ENCODE results near the gene CPVL. TPM values are rescaled to one million over a fixed set of nuclear protein-coding genes. Genes with fewer than 3 reads are reported as not detected.

The CPVL gene
- total RNA-seq, 1 experiment from 2014 or later: 26.9 TPM

DNA sequence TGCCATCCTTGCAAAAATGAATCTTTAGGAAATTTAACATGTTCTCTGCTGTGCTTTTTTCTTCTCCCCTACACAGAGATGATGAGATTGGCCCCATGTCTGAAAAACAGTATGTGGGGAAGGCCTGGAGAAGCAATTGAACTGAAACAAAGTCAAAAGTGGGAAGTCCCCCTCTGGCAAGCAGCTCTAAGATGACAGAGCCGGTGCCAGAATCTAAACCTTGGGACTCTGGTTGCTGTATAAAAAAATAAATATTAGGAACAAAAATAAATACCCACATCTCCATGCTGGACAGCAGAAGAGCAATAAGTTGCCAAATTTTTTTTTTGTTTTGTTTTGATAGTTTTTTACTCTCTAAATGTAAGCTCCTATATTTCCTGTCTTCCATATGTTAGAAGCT lies 136.4 kb downstream of the CPVL start:
- H3K4me3 Mint-ChIP-seq: no peak overlapping the region
- H3K9me3 Mint-ChIP-seq: peaks cover 0 to 4% of the 10 kb centered on the region in 2 experiments; a peak in 2 of 5 replicates
- peaks cover 0 to 7% (median 5%) of the 10 kb centered on the region in 3 experiments; a peak in 5 of 7 replicates for H3K36me3 Mint-ChIP-seq (ENCODE audit: insufficient read depth in 1 of 3, low read depth in 3 of 3)
- no peak overlapping the region for H4K8ac ChIP-seq (replicated peaks; ENCODE audit: insufficient read length, low read depth, low read length)
- H3K79me2 ChIP-seq (ENCODE audit: insufficient read depth, low read length): no peaks in the 10 kb centered on the region
- H4K20me1 ChIP-seq (ENCODE audit: control insufficient read depth, insufficient read depth, insufficient read length): no peaks in the 10 kb centered on the region
- no peak overlapping the region for H3K56ac ChIP-seq (ENCODE audit: insufficient read length, low read depth, low read length)
- TF ChIP-seq, protein P1, sequence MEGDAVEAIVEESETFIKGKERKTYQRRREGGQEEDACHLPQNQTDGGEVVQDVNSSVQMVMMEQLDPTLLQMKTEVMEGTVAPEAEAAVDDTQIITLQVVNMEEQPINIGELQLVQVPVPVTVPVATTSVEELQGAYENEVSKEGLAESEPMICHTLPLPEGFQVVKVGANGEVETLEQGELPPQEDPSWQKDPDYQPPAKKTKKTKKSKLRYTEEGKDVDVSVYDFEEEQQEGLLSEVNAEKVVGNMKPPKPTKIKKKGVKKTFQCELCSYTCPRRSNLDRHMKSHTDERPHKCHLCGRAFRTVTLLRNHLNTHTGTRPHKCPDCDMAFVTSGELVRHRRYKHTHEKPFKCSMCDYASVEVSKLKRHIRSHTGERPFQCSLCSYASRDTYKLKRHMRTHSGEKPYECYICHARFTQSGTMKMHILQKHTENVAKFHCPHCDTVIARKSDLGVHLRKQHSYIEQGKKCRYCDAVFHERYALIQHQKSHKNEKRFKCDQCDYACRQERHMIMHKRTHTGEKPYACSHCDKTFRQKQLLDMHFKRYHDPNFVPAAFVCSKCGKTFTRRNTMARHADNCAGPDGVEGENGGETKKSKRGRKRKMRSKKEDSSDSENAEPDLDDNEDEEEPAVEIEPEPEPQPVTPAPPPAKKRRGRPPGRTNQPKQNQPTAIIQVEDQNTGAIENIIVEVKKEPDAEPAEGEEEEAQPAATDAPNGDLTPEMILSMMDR (conservative IDR thresholded peaks at IDR 0.05): no peak
- H2BK5ac ChIP-seq (ENCODE audit: insufficient read length, low read length): no peak overlapping the region
- H3K4ac ChIP-seq (ENCODE audit: low read depth, low read length): no peak overlapping the region
- H2AK5ac ChIP-seq (ENCODE audit: insufficient read length, low read length): no peak overlapping the region
- H3K27ac Mint-ChIP-seq: no peak overlapping the region; a peak in 1 of 7 replicates
- no CpG with 5 or more reads among the region's 1 CpG for WGBS (ENCODE audit: extremely low coverage, insufficient read length, low lambda C conversion rate)
- H3K14ac ChIP-seq (ENCODE audit: insufficient read depth, low read length): no peak overlapping the region
- no peak overlapping the region for H2BK20ac ChIP-seq (ENCODE audit: low read depth, low read length, poor library complexity, severe bottlenecking)
- no peak for DNase-seq
- H3K23me2 ChIP-seq (ENCODE audit: insufficient read length, low read depth, low read length, poor library complexity, severe bottlenecking): no peaks in the 10 kb centered on the region
- no peak overlapping the region for H3T11ph ChIP-seq (ENCODE audit: low read length)
- H3K4me1 Mint-ChIP-seq: peaks cover 9 to 23% of the 10 kb centered on the region in 2 experiments
- no peaks in the 10 kb centered on the region for H3K27me3 Mint-ChIP-seq (ENCODE audit: low read depth)
- no peaks in the 10 kb centered on the region for H3K4me1 ChIP-seq (ENCODE audit: insufficient read depth, low read length)
- no peak overlapping the region for H4K5ac ChIP-seq (ENCODE audit: insufficient read length, low read depth, low read length)
- no peak overlapping the region for H2BK120ac ChIP-seq (ENCODE audit: low read depth, low read length, poor library complexity, severe bottlenecking)
- H3K18ac ChIP-seq (ENCODE audit: insufficient read length, low read depth, low read length): no peak overlapping the region
- H3K79me1 ChIP-seq (ENCODE audit: insufficient read depth, low read depth, low read length, poor library complexity, severe bottlenecking): no peaks in the 10 kb centered on the region
- H3K4me2 ChIP-seq (ENCODE audit: insufficient read depth, insufficient read length, low read length): no peak overlapping the region
- no peaks in the 10 kb centered on the region for H3K27me3 ChIP-seq (ENCODE audit: insufficient read depth, low read length)
- no peak overlapping the region for H2AFZ ChIP-seq (ENCODE audit: low read length)
- no peak overlapping the region for H3K9ac ChIP-seq (ENCODE audit: extremely low read depth, insufficient read length, low read length)
- H2BK15ac ChIP-seq (ENCODE audit: low read depth, low read length): no peak overlapping the region
- H3K23ac ChIP-seq (ENCODE audit: insufficient read length, low read depth, low read length): no peak overlapping the region
- H2BK12ac ChIP-seq (ENCODE audit: insufficient read length, low read depth, low read length): no peak overlapping the region
- no peak overlapping the region for H3K27ac ChIP-seq (ENCODE audit: insufficient read length, low read depth, low read length)
- no peak overlapping the region for H4K91ac ChIP-seq (ENCODE audit: insufficient read length, low read depth, low read length)
- H3K9me3 ChIP-seq (ENCODE audit: control insufficient read depth, low read depth, low read length): no peaks in the 10 kb centered on the region

All from H9 (cell line).